Fibroblast of lung (primary cell): Measurements from ENCODE around the gene HDAC4. TPM values are rescaled to one million over a fixed set of nuclear protein-coding genes. Genes with fewer than 3 reads are reported as not detected.

ENCODE experiments used
- DNase-seq, 2 donors: peaks; one replicate each; pipeline versions ENCODE4 v3.0.0 to v3.0.0-alpha.2; 2010; ENCODE audit warnings: low read depth in 2 of 2
- H2AFZ ChIP-seq: 2 replicates; pipeline ENCODE4 v1.5.1; 2012; ENCODE audit warnings: low read length, control low read depth, inconsistent platforms
- H3K27ac ChIP-seq: 2 replicates; pipeline ENCODE4 v1.5.1; 2011; ENCODE audit warnings: low read length, control low read depth; ENCODE audit not compliant: insufficient read depth
- H3K27me3 ChIP-seq: 2 replicates; pipeline ENCODE4 v1.5.1; 2011; ENCODE audit warnings: mild to moderate bottlenecking, low read length; ENCODE audit not compliant: control insufficient read depth, insufficient read depth
- H3K36me3 ChIP-seq: 2 replicates; pipeline ENCODE4 v1.5.1; 2011; ENCODE audit warnings: low read length; ENCODE audit not compliant: control insufficient read depth, insufficient read depth
- H3K4me1 ChIP-seq: 2 replicates; pipeline ENCODE4 v1.5.1; 2011; ENCODE audit warnings: low read length; ENCODE audit not compliant: control insufficient read depth, insufficient read depth; ENCODE audit errors: extremely low read depth
- H3K4me2 ChIP-seq: 2 replicates; pipeline ENCODE4 v1.5.1; 2011; ENCODE audit warnings: low read length, control low read depth; ENCODE audit not compliant: insufficient read depth; ENCODE audit errors: extremely low read depth
- H3K4me3 ChIP-seq, 4 experiments: fragments of 200-600 bp in 1 of 4; sonication (generic) in 1 of 4; replicated peaks in 1 of 4; 2 replicates each; pipeline ENCODE4 v1.5.1; 2011 to 2016; ENCODE audit warnings: low read length in 4 of 4, low read depth in 3 of 4, mild to moderate bottlenecking in 3 of 4, control low read depth in 2 of 4, inconsistent platforms in 1 of 4, mixed read lengths in 1 of 4; ENCODE audit not compliant: insufficient read depth in 1 of 4; ENCODE audit errors: control extremely low read depth in 1 of 4
- H3K79me2 ChIP-seq: 2 replicates; pipeline ENCODE4 v1.5.1; 2012; ENCODE audit warnings: mild to moderate bottlenecking, low read length, inconsistent platforms; ENCODE audit not compliant: control insufficient read depth, insufficient read depth
- H3K9ac ChIP-seq: 2 replicates; pipeline ENCODE4 v1.5.1; 2011; ENCODE audit warnings: mild to moderate bottlenecking, low read length, control low read depth; ENCODE audit not compliant: insufficient read depth
- H3K9me3 ChIP-seq: 2 replicates; pipeline ENCODE4 v1.5.1; 2012; ENCODE audit warnings: low read depth, low read length; ENCODE audit not compliant: control insufficient read depth, insufficient read depth
- H4K20me1 ChIP-seq: 2 replicates; pipeline ENCODE4 v1.5.1; 2011; ENCODE audit warnings: low read length; ENCODE audit not compliant: control insufficient read depth, insufficient read depth; ENCODE audit errors: extremely low read depth
- EZH2 ChIP-seq: IDR thresholded peaks from 2 replicates; pipeline ENCODE4 v1.5.1; 2012; ENCODE audit warnings: low read length, control low read depth, mild to moderate bottlenecking; ENCODE audit errors: missing control alignments
- polyA plus RNA-seq, 2 donors: library from polyadenylated mRNA; depleted of rRNA in 1 of 2; stranded (reverse) in 1 of 2; unstranded in 1 of 2; fragments of >200 nt; gene quantifications; 2 replicates each; pipeline ENCODE4 v1.2.1, GENCODE V29; 2011 to 2012; ENCODE audit warnings: missing spikeins in 1 of 2
- total RNA-seq: library from RNA; depleted of rRNA; stranded (reverse); fragments of >200 nt; gene quantifications from 2 replicates; pipeline ENCODE4 v1.2.1, GENCODE V29; 2014
- TF ChIP-seq, protein P1 (sequence below), 2 donors: IDR thresholded peaks in 1 of 2; conservative IDR thresholded peaks in 1 of 2; 1 replicate in 1 of 2; 2 replicates in 1 of 2; pipeline ENCODE4 v1.5.1; 2011 to 2012; ENCODE audit warnings: low read length in 2 of 2, control low read depth in 1 of 2, inconsistent platforms in 1 of 2, low read depth in 1 of 2, mild to moderate bottlenecking in 1 of 2

The HDAC4 gene
- total and polyA plus RNA-seq, 2 donors (not counting 1 experiment from before 2014, with no cell fraction given) = 7.4 to 19.8 TPM

DNA sequence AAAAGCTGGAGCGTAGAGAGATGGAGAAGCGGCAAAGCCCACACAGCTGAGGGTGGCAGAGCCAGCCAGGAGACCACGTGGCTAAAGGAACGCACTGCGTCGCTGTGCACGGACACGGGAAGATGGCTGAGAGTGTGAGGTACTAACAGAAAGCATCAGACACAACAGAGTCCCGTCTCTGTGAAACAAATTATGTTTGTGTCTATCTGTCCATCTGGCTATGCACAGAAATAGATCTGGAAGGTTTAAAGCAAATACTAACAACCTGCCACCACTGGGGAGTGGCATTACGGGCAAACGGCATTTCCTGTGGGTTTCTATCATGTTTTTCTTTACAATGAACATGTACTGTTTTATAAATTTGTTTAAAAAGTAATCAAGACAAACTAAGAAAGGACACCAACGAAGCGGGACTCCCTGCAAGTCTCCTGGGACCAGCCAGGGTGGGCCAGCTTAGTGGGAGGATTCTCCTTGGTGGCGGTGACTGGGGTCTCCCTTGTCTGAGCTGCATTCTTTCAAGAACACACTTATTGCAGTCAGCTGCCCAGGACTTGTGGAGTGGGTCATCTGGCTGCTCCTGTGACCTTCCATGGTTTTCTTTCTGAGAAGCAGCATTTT is 290.8 kb downstream of the HDAC4 start:
- TF ChIP-seq, protein P1, sequence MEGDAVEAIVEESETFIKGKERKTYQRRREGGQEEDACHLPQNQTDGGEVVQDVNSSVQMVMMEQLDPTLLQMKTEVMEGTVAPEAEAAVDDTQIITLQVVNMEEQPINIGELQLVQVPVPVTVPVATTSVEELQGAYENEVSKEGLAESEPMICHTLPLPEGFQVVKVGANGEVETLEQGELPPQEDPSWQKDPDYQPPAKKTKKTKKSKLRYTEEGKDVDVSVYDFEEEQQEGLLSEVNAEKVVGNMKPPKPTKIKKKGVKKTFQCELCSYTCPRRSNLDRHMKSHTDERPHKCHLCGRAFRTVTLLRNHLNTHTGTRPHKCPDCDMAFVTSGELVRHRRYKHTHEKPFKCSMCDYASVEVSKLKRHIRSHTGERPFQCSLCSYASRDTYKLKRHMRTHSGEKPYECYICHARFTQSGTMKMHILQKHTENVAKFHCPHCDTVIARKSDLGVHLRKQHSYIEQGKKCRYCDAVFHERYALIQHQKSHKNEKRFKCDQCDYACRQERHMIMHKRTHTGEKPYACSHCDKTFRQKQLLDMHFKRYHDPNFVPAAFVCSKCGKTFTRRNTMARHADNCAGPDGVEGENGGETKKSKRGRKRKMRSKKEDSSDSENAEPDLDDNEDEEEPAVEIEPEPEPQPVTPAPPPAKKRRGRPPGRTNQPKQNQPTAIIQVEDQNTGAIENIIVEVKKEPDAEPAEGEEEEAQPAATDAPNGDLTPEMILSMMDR (conservative IDR thresholded peaks at IDR 0.05 in 1 of 2, IDR thresholded peaks at IDR 0.05 in 1 of 2; ENCODE audit: low read depth in 1 of 2, low read length in 2 of 2) = no peak
- TF ChIP-seq EZH2 = no peak
- Histone ChIP-seq H4K20me1 (no peaks in the 10 kb centered on the region), H3K36me3 (peaks cover 4% of the 10 kb centered on the region), H3K9ac (no peak overlapping the region), H3K9me3 (no peaks in the 10 kb centered on the region), H3K27me3 (no peaks in the 10 kb centered on the region), H3K4me2 (no peak overlapping the region), H3K4me3 (no peak overlapping the region), H2AFZ (no peak overlapping the region), H3K4me1 (no peaks in the 10 kb centered on the region), H3K27ac (no peak overlapping the region), H3K79me2 (no peaks in the 10 kb centered on the region)
- no peak for DNase-seq

DNA sequence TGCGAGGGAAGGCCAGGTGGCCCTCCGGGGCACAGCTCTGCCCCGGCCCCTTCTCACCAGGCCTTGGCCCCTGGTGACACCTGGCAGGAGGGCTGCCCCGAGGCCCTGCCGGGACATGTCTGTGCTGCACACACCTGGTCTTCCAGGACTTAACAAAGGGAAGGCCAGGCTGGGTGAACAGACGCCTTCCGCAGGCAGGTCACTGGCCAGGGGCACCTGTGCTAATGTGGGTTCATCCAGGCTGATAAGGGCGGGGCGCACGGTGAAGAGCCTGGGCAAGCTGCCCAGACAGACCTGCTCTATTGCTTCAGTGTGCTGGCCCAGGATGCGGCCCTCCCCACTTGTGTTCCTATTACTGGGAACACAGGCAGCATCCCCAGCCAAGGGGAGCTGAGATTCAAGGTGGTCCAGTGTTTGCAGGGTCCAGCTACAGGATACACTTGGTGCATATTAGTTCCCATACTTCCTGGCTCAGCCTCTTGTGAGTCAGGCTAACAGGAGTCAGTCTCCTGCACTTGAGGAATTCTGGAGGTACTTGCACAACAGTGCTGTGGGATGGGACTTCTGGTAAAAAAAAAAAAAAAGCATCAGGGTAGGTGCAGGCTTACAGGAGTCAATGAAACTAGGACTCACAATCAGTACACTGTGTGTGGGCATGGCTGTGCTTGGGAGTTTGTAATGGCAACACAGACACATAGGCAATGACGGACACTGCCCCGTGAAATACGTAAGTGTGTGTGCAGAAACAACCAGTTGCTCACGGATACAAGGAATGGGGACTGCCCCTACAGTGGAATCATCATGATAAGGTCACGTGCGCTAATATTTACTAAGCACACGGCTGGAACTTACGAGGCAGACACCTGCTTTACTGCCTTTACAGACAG is 291.5 kb downstream of the HDAC4 start:
- H3K9ac ChIP-seq = no peak overlapping the region
- no peak overlapping the region for H2AFZ ChIP-seq
- no peaks in the 10 kb centered on the region for H3K27me3 ChIP-seq
- H3K36me3 ChIP-seq = peaks cover 4% of the 10 kb centered on the region
- H3K4me2 ChIP-seq = no peak overlapping the region
- H3K4me1 ChIP-seq = no peaks in the 10 kb centered on the region
- no peaks in the 10 kb centered on the region for H4K20me1 ChIP-seq
- no peak overlapping the region for H3K27ac ChIP-seq
- no peaks in the 10 kb centered on the region for H3K79me2 ChIP-seq
- no peak for DNase-seq
- TF ChIP-seq, protein P1 (conservative IDR thresholded peaks at IDR 0.05 in 1 of 2, IDR thresholded peaks at IDR 0.05 in 1 of 2; ENCODE audit: low read depth in 1 of 2, low read length in 2 of 2) = no peak
- no peak for TF ChIP-seq EZH2
- H3K9me3 ChIP-seq = no peaks in the 10 kb centered on the region
- no peak overlapping the region for H3K4me3 ChIP-seq

DNA sequence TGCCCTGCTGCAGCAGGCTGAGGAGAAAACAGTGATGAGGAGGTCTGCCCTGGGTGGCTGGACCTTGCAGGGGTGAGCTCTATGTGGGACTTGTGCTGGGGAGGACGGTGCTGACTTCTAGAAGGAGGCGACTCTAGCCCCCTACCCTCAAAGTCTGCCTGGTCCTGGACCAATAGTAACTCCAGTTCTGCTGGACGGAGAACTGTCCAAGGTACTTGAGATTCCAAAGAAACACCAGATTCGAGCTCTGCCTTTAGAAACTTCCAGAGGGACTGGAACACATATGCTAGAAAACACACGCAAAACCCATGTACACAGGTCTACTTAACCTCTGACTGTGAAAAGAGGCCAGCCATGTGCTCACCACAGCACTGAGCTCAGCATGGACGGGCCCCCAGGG is 292.4 kb downstream of the HDAC4 start:
- no peak for TF ChIP-seq EZH2
- TF ChIP-seq, protein P1 (conservative IDR thresholded peaks at IDR 0.05 in 1 of 2, IDR thresholded peaks at IDR 0.05 in 1 of 2; ENCODE audit: low read depth in 1 of 2, low read length in 2 of 2) = no peak
- Histone ChIP-seq H4K20me1 (no peaks in the 10 kb centered on the region), H3K36me3 (peaks cover 4% of the 10 kb centered on the region), H3K27me3 (no peaks in the 10 kb centered on the region), H3K27ac (no peak overlapping the region), H3K4me2 (no peak overlapping the region), H3K9me3 (no peaks in the 10 kb centered on the region), H2AFZ (no peak overlapping the region), H3K4me3 (no peak overlapping the region), H3K4me1 (no peaks in the 10 kb centered on the region), H3K79me2 (no peaks in the 10 kb centered on the region), H3K9ac (no peak overlapping the region)
- no peak for DNase-seq
